Activated T-cell treated with anti-CD3 and anti-CD28 coated beads, Interleukin-2, amount 50 U/mL, for 1 hour (primary cell): ENCODE data around the gene ZNF660.
A peak's percentile ranks its signal among the peaks of the same experiment; 100 is the strongest.
"Not testable (repeated sequence)": the region's sequence is repeated elsewhere in the genome, so short reads cannot be mapped to it uniquely, and the experiment has no call there.

Experiments used
- DNase-seq: peaks from one replicate; pipeline ENCODE4 v3.0.0-alpha.2; 2020

The ZNF660 gene

GRCh38 chr3:44584646-44585501, at the start of gene ZNF660:
ZNF660 (plus strand) TSS chr3:44584964; CDS start chr3:44594194, 9,230 bp downstream.
- no peak for DNase-seq

- DNase-seq, result no peak
These were observed 49.4 kb upstream of the ZNF660 start for GRCh38 chr3:44535364-44535763.

GRCh38 chr3:44544811-44545210, 40.0 kb upstream of the ZNF660 start:
- DNase-seq, result not testable (repeated sequence)

- DNase-seq, result peak; percentile 56
These were observed 29.9 kb upstream of the ZNF660 start, which contains the start of gene ZKSCAN7 for GRCh38 chr3:44554626-44555592. ZKSCAN7 (plus strand) TSS chr3:44555193; CDS start chr3:44557048, 1,855 bp downstream.

GRCh38 chr3:44555723-44556122, 29.0 kb upstream of the ZNF660 start:
- no peak for DNase-seq

GRCh38 chr3:44557074-44557473, 27.7 kb upstream of the ZNF660 start:
- no peak for DNase-seq

GRCh38 chr3:44561076-44561475, 23.7 kb upstream of the ZNF660 start:
- DNase-seq, result no peak

- DNase-seq, result no peak
These were observed 22.6 kb upstream of the ZNF660 start for GRCh38 chr3:44562147-44562546.

- DNase-seq, result no peak
These were observed 16.2 kb upstream of the ZNF660 start for GRCh38 chr3:44568561-44568960.

- no peak for DNase-seq
These were observed 13.7 kb upstream of the ZNF660 start for GRCh38 chr3:44571024-44571423.

GRCh38 chr3:44576613-44577012, 8.2 kb upstream of the ZNF660 start:
- no peak for DNase-seq

- not testable (repeated sequence) for DNase-seq
These were observed 7.3 kb upstream of the ZNF660 start for GRCh38 chr3:44577354-44577952.

GRCh38 chr3:44578316-44578715, 6.4 kb upstream of the ZNF660 start:
- DNase-seq, result not testable (repeated sequence)

GRCh38 chr3:44578924-44579515, 5.7 kb upstream of the ZNF660 start:
- DNase-seq, result not testable (repeated sequence)

- not testable (repeated sequence) for DNase-seq
These were observed 5.0 kb upstream of the ZNF660 start for GRCh38 chr3:44579749-44580148.

- DNase-seq, result not testable (repeated sequence)
These were observed 3.8 kb upstream of the ZNF660 start for GRCh38 chr3:44580971-44581370.

GRCh38 chr3:44596621-44597020, 11.9 kb downstream of the ZNF660 start:
- DNase-seq, result no peak

- DNase-seq, result no peak
These were observed 17.0 kb downstream of the ZNF660 start for GRCh38 chr3:44601749-44602148.

- no peak for DNase-seq
These were observed 27.9 kb downstream of the ZNF660 start for GRCh38 chr3:44612678-44613077.

GRCh38 chr3:44624749-44625480, 40.2 kb downstream of the ZNF660 start, which contains the start of gene ZNF197:
ZNF197 (plus strand) TSS chr3:44625036; CDS start chr3:44629155, 4,119 bp downstream.
- peak; percentile 53 for DNase-seq

- DNase-seq, result no peak
These were observed 44.0 kb downstream of the ZNF660 start for GRCh38 chr3:44628716-44629115.

- DNase-seq, result no peak
These were observed 47.4 kb downstream of the ZNF660 start for GRCh38 chr3:44632193-44632592.
